Measurements from ENCODE around the gene PGAP1.
A peak's percentile ranks its signal among the peaks of the same experiment; 100 is the strongest.

Gene PGAP1

DNA sequence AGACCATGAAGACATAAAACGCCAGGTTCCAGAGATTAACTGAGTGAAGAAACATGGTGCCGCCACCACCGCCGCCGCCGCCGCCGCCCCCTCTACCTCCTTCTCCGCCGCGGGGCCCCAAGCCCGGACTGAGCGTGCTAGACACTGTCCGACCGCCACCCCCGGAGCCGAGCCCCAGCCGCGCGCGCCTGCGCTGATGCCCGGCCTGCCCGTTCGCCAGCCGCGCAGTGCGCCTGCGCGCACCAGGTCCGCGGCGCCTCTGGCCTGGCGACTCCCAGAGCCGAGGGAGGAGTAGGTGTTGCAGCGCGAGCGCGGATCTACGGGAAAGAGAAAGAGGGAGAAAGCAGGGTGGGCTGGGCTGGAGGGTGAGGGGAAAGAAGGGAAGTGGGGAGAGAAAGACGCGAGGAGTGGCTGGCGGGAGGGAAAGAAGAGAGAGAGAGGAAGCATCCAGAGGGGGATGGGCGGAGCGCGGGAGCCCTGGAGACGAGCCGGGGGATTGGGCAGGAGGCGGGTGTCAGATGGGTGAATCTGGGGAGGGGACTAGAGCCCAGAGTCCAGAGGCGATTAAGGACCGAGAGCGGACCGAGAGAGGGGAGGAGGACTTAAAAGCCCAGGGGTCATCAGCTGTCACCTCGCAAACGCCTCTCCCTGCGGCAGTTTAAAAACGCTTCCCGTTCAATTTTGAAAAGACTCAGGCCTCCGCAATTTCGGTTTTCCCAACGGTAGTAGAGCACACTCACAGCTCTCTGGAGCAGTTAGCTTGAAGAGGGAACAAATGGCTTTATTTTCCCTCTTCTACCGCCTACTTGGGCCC is at the start of gene PGAP1:
Gene PGAP1, minus strand, starts transcription at position 146 of the 814 bp plus-strand sequence. Its CDS starts 91 bp downstream, at position 55.
- DNase-seq (ENCODE audit: low read depth in 2 of 2), result peak; percentile 82 to 87

GRCh38 chr2:196974970-196975369 is 48.5 kb upstream of the PGAP1 start:
- DNase-seq (ENCODE audit: low read depth in 2 of 2), result no peak

GRCh38 chr2:196971574-196972279 is 45.2 kb upstream of the PGAP1 start:
- no peak for DNase-seq (ENCODE audit: low read depth in 2 of 2)

GRCh38 chr2:196970099-196970498 is 43.6 kb upstream of the PGAP1 start:
- no peak for DNase-seq (ENCODE audit: low read depth in 2 of 2)

- no peak for DNase-seq (ENCODE audit: low read depth in 2 of 2)
Observed at GRCh38 chr2:196968516-196968915, 42.0 kb upstream of the PGAP1 start.

DNA sequence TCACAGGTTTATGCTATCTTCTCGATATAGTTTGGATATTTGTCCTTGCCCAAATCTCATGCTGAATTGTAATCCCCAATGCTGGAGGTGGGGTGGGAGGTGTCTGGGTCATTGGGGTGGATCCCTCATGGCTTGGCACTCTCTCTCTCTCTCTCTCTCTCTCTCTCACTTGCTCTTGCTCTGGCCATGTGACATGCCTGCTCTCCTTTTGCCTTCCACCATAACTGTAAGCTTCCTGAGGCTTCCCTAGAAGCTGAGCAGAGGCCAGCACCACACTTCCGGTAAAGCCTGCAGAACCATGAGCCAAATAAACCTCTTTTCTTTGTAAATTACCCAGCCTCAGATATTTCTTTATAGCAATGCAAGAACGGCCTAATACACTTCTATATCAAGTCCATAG is 41.3 kb upstream of the PGAP1 start:
- DNase-seq (ENCODE audit: low read depth in 2 of 2), result no peak

DNA sequence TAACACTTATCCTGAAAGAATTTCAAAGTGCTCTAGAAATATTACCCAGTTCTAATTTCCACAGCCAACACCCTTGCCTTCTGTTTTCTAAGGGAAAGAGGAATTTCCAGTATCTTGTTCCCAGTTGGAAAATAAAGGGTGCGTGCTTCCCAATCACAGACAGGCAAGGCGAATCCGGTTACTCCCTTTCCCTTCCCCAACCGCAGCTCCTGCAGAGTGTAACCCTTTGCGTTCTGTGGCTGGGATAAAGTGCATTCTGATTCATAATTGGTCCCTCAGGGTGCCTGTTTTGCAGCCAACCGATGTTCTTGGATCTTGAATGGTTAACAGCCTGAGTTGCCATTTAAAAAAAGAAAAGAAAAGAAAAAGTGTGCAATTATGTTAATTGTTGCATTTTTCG is 40.6 kb upstream of the PGAP1 start:
- no peak for DNase-seq (ENCODE audit: low read depth in 2 of 2)

DNA sequence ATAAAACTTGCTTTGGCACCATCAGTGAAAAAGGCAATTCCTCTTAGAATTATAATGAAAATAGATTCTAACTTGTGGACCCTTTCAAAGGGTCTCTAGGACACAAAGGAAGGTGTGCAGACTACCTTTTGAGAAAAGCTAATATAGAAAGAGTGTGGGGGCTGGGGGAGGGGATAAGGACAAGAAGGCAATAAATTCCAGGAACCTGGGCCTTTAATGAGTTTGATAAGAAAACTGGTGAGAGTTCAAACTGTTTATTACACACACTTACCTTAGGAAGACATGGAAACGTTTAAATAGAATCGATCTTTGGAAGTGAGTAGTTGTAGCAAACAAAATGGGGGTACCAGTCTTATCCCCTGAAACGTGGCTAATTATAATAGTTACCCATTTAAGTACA is 39.6 kb upstream of the PGAP1 start:
- no peak for DNase-seq (ENCODE audit: low read depth in 2 of 2)

DNA sequence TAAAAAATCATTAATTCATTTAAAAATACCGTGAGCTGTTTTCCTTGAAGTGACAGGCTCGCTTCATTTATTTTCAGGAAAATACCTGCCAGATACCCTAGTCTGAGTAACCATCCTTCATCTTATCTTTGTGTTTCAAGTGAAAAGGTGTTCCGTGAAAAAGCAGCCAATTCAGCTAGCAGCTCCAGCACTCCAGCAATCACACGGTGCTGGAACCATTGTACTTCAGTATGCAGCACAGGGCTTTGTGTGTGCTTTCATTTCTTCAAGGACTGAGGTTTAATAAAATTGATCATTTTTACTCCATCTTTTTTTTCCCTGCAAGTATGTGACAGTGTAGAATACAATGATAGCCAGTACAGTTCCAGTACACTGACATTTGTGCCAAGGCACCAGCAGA is 39.1 kb upstream of the PGAP1 start:
- DNase-seq (ENCODE audit: low read depth in 2 of 2), result no peak

DNA sequence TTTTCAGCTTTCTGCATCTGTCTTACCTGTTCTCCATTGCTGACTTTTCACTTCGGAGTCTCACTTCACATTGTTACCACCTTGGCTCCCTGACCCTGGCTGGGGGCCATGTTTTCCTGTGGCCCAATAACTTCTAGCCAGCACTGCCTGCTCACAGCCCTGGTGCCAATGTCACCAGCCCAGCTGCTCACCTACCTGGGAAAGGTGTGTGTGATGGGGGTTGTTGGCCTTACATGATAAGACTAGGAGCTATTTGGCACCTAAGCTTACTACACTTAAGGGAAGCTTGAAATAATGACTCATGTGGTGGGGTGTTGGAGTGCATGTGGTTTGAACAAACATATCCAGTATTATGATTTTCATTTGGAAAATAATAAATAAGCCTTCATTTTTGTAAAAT is 37.5 kb upstream of the PGAP1 start:
- DNase-seq (ENCODE audit: low read depth in 2 of 2), result no peak

GRCh38 chr2:196963043-196963442 is 36.5 kb upstream of the PGAP1 start:
- DNase-seq (ENCODE audit: low read depth in 2 of 2), result no peak

DNA sequence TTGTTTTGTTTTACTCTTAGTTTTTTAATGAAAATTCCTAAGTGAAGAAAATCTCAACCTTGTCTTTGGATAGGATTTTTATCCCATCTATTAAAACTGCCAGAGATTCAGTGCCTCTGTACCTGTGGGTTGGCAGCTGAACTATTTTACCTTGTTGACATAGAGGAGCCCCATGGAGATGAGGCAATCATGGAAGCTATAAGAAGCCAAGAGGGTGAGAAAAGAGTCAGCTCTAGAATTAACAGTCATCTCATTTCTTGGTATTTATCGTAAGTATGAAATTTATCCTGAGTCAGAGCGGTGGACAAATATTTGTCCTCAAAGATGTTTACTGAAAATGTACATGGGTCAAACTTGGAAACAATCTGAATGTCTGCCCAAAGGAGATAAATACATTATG is 35.8 kb upstream of the PGAP1 start:
- no peak for DNase-seq (ENCODE audit: low read depth in 2 of 2)

- DNase-seq (ENCODE audit: low read depth in 2 of 2), result no peak
Observed at GRCh38 chr2:196961889-196962288, 35.4 kb upstream of the PGAP1 start.

- no peak for DNase-seq (ENCODE audit: low read depth in 2 of 2)
Observed at GRCh38 chr2:196959734-196960338, 33.3 kb upstream of the PGAP1 start.

- no peak for DNase-seq (ENCODE audit: low read depth in 2 of 2)
Observed at GRCh38 chr2:196959281-196959680, 32.8 kb upstream of the PGAP1 start.

GRCh38 chr2:196957881-196958525 is 31.5 kb upstream of the PGAP1 start:
- no peak for DNase-seq (ENCODE audit: low read depth in 2 of 2)

GRCh38 chr2:196957442-196957841 is 30.9 kb upstream of the PGAP1 start:
- DNase-seq (ENCODE audit: low read depth in 2 of 2), result no peak

- DNase-seq (ENCODE audit: low read depth in 2 of 2), result no peak
Observed at GRCh38 chr2:196956069-196956468, 29.6 kb upstream of the PGAP1 start.

DNA sequence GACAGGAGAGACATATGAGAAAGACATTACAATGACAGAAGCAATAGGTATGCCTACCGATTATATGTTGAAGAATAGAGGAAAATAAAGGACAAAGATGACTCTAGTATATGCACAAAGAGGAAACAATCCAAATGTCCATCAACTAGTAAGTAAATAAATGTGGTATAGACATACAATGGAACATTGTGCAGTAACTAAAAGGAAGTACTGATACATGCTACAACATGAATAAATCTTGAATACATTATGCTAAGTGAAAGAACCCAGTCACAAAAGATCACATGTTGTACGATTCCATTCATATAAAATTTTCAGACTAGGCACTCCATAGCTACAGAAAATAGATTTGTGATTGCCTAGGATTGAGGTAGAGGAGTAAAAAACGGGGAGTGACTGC is 28.5 kb upstream of the PGAP1 start:
- DNase-seq (ENCODE audit: low read depth in 2 of 2), result no peak

GRCh38 chr2:196954001-196954400 is 27.5 kb upstream of the PGAP1 start:
- DNase-seq (ENCODE audit: low read depth in 2 of 2), result no peak

GRCh38 chr2:196952936-196953335 is 26.4 kb upstream of the PGAP1 start:
- no peak for DNase-seq (ENCODE audit: low read depth in 2 of 2)

DNA sequence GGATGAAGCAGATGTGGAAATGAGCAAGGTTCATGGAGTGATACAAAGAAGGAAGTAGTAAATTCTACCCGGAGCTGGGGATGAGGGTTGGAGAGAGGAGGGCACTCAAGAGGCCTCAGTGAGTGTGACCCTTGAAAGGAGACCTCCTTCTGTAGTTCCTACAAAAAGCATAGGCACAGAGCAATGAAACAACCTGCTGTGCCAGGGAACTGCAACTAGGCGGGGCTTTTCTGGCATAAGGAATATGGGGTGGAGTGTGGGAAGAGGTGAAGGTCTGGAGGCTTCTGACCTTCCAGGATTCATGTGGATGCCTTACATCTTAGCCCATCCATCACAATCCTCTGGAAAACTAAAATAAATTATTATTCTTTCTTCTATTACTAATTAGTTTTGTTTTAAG is 25.5 kb upstream of the PGAP1 start:
- no peak for DNase-seq (ENCODE audit: low read depth in 2 of 2)
